HCT116 (cell line): Measurements from ENCODE around the gene NAA35. TPM values are rescaled to one million over a fixed set of nuclear protein-coding genes. Genes with fewer than 3 reads are reported as not detected.

Experiments used
- ATAC-seq: fragments of 200-7000 bp; cut with Tn5 transposase; 2 replicates; pipeline ENCODE4 v1.9.1; 2020; ENCODE audit warnings: mild to moderate bottlenecking, moderate library complexity
- BruUV-seq: library from RNA; stranded (reverse); fragments of 400-500 nt; replicated peaks from 2 replicates; lab custom pipeline; 2021; lab: Mats Ljungman, UMichigan
- CTCF ChIA-PET: fragments of 300-600 bp; sonication (Branson Sonifier 250); formaldehyde crosslinking; loops from one replicate; lab custom pipeline; 2021; ENCODE audit warnings: antibody characterized with exemption; lab: Charles Lee
- POLR2A ChIA-PET: fragments of 300-600, 350-600 bp; sonication (Branson Sonifier 250); formaldehyde crosslinking; loops from one replicate; lab custom pipeline; 2021; ENCODE audit warnings: antibody characterized with exemption; lab: Charles Lee
- RAD21 ChIA-PET, 2 experiments: fragments of 300-600 bp; sonication (Branson Sonifier 250); formaldehyde crosslinking; loops; one replicate each; lab custom pipeline; 2023; ENCODE audit warnings: low total read pairs in 2 of 2; ENCODE audit not compliant: uncharacterized antibody in 2 of 2, unreplicated experiment in 2 of 2, low non-redundant PET in 1 of 2; lab: Charles Lee
- DNase-seq: peaks from one replicate; pipeline ENCODE4 v3.0.0-alpha.2; 2010; ENCODE audit warnings: low read depth, low spot score
- H2AFZ ChIP-seq: fragments of 200-600 bp; shearing (Covaris generic), sonication (generic); 2 replicates; pipeline ENCODE4 v1.6.1; 2017; ENCODE audit warnings: low read depth, mixed run types, mixed read lengths, antibody characterized with exemption, low read length; ENCODE audit not compliant: poor library complexity, severe bottlenecking
- H3K27ac ChIP-seq: 2 replicates; pipeline ENCODE4 v1.5.1; 2012; ENCODE audit warnings: low read depth, low read length
- H3K27me3 ChIP-seq: fragments of 200-600 bp; sonication (generic); 2 replicates; pipeline ENCODE4 v1.6.1; 2016; ENCODE audit warnings: mixed run types, low read length, mixed read lengths; ENCODE audit not compliant: insufficient read depth
- H3K36me3 ChIP-seq, 2 experiments: fragments of 200-500 bp in 1 of 2; fragments of 200-600 bp in 1 of 2; sonication (Bioruptor generic) in 1 of 2; sonication (generic) in 1 of 2; 2 replicates each; pipeline versions ENCODE4 v1.5.1 to v1.6.1; 2014 to 2016; ENCODE audit warnings: low read length in 2 of 2, inconsistent platforms in 1 of 2, mixed read lengths in 1 of 2, mixed run types in 1 of 2; ENCODE audit not compliant: insufficient read depth in 2 of 2, control insufficient read depth in 1 of 2
- H3K4me1 ChIP-seq, 2 experiments: fragments of 200-600 bp in 1 of 2; sonication (generic) in 1 of 2; 2 replicates each; pipeline versions ENCODE4 v1.5.1 to v1.6.1; 2012 to 2017; ENCODE audit warnings: low read length in 2 of 2, inconsistent platforms in 1 of 2, mild to moderate bottlenecking in 1 of 2, mixed read lengths in 1 of 2, mixed run types in 1 of 2, moderate library complexity in 1 of 2; ENCODE audit not compliant: insufficient read depth in 2 of 2, control insufficient read depth in 1 of 2
- H3K4me2 ChIP-seq: fragments of 200-600 bp; sonication (generic); 2 replicates; pipeline ENCODE4 v1.6.1; 2017; ENCODE audit warnings: mixed run types, low read length, mixed read lengths
- H3K4me3 ChIP-seq, 2 experiments: fragments of 200-600 bp in 1 of 2; sonication (generic) in 1 of 2; replicated peaks in 1 of 2; 2 replicates each; pipeline ENCODE4 v1.5.1; 2011 to 2016; ENCODE audit warnings: low read length in 2 of 2, control low read depth in 1 of 2, low read depth in 1 of 2, mild to moderate bottlenecking in 1 of 2, mixed read lengths in 1 of 2, mixed run types in 1 of 2
- H3K79me2 ChIP-seq: fragments of 200-600 bp; sonication (generic); 2 replicates; pipeline ENCODE4 v1.6.1; 2017; ENCODE audit warnings: mild to moderate bottlenecking, mixed run types, low read length, moderate library complexity, mixed read lengths; ENCODE audit not compliant: insufficient read depth
- H3K9ac ChIP-seq: fragments of 200-600 bp; sonication (generic); 2 replicates; pipeline ENCODE4 v1.6.1; 2016; ENCODE audit warnings: low read length, mixed read lengths
- H3K9me2 ChIP-seq: fragments of 200-600 bp; sonication (generic), shearing (Covaris generic); 2 replicates; pipeline ENCODE4 v1.6.1; 2017; ENCODE audit warnings: mixed run types, mild to moderate bottlenecking, moderate library complexity; ENCODE audit not compliant: insufficient read depth
- H3K9me3 ChIP-seq, 2 experiments: fragments of 200-500 bp in 1 of 2; fragments of 200-600 bp in 1 of 2; sonication (Bioruptor generic) in 1 of 2; sonication (generic) in 1 of 2; 2 replicates each; pipeline ENCODE4 v1.6.1; 2014 to 2017; ENCODE audit warnings: low read length in 2 of 2, mixed read lengths in 2 of 2, inconsistent platforms in 1 of 2, low read depth in 1 of 2, mild to moderate bottlenecking in 1 of 2, mixed run types in 1 of 2, moderate library complexity in 1 of 2; ENCODE audit not compliant: control insufficient read depth in 1 of 2, insufficient read depth in 1 of 2
- H4K20me1 ChIP-seq: fragments of 200-600 bp; sonication (generic), shearing (Covaris generic); 2 replicates; pipeline ENCODE4 v1.6.1; 2017; ENCODE audit warnings: mixed run types, mild to moderate bottlenecking, moderate library complexity; ENCODE audit not compliant: insufficient read depth
- EGR1 ChIP-seq: IDR thresholded peaks from 2 replicates; pipeline ENCODE4 v1.6.1; 2012; ENCODE audit warnings: low read depth
- ELF1 ChIP-seq: IDR thresholded peaks from 2 replicates; pipeline ENCODE4 v1.6.1; 2012; ENCODE audit warnings: low read depth, borderline replicate concordance
- EZH2 ChIP-seq: fragments of 200-600 bp; sonication (generic); IDR thresholded peaks from 2 replicates; pipeline ENCODE4 v1.6.1; 2017; ENCODE audit warnings: antibody characterized with exemption, mixed run types
- EZH2phosphoT487 ChIP-seq: fragments of 200-600 bp; IDR thresholded peaks from 2 replicates; pipeline ENCODE4 v1.6.1; 2018; ENCODE audit warnings: antibody characterized with exemption, borderline replicate concordance
- POLR2A ChIP-seq: IDR thresholded peaks from 2 replicates; pipeline ENCODE4 v1.7.0; 2011; ENCODE audit warnings: borderline replicate concordance; ENCODE audit not compliant: insufficient read depth, insufficient read length; ENCODE audit errors: extremely low read depth
- RAD21 ChIP-seq: IDR thresholded peaks from 2 replicates; pipeline ENCODE4 v1.6.1; 2012; ENCODE audit warnings: low read depth, mild to moderate bottlenecking
- SIN3A ChIP-seq: IDR thresholded peaks from 2 replicates; pipeline ENCODE4 v1.6.1; 2012; ENCODE audit warnings: low read depth
- SP1 ChIP-seq: IDR thresholded peaks from 2 replicates; pipeline ENCODE4 v1.6.1; 2012; ENCODE audit warnings: low read depth
- SRF ChIP-seq: IDR thresholded peaks from 2 replicates; pipeline ENCODE4 v1.6.1; 2012; ENCODE audit warnings: low read depth
- TCF7L2 ChIP-seq: IDR thresholded peaks from 2 replicates; pipeline ENCODE4 v1.7.0; 2011; ENCODE audit warnings: borderline replicate concordance, inconsistent platforms; ENCODE audit not compliant: insufficient read depth, insufficient read length; ENCODE audit errors: extremely low read depth
- YY1 ChIP-seq: IDR thresholded peaks from 2 replicates; pipeline ENCODE4 v1.6.1; 2011; ENCODE audit warnings: low read length, low read depth, moderate library complexity, mild to moderate bottlenecking; ENCODE audit not compliant: insufficient replicate concordance; ENCODE audit errors: extremely low read depth
- ZFX ChIP-seq: fragments of 450-650 bp; IDR thresholded peaks from 2 replicates; pipeline ENCODE4 v1.6.1; 2017
- ZNF274 ChIP-seq: fragments of 200-500 bp; sonication (Bioruptor generic); IDR thresholded peaks from 2 replicates; pipeline ENCODE4 v1.6.1; 2014; ENCODE audit warnings: mild to moderate bottlenecking, low read depth, low read length, inconsistent platforms
- intact Hi-C: fragments of 100-400 bp; cut with micrococcal nuclease; formaldehyde crosslinking; loops from 2 replicates; pipeline ENCODE4 v1.10.0; 2022
- total RNA-seq: library from RNA; stranded (reverse); gene quantifications from one replicate; pipeline ENCODE4 v1.2.1, GENCODE V29; 2021; ENCODE audit not compliant: unreplicated experiment
- TF ChIP-seq, protein P1 (sequence below): IDR thresholded peaks from 2 replicates; pipeline ENCODE4 v1.6.1; 2012
- TF ChIP-seq, protein P2 (sequence below): IDR thresholded peaks from 2 replicates; pipeline ENCODE4 v1.6.1; 2011; ENCODE audit warnings: mild to moderate bottlenecking, low read length, moderate library complexity; ENCODE audit not compliant: insufficient replicate concordance; ENCODE audit errors: extremely low read depth
- TF ChIP-seq, protein P3 (sequence below): IDR thresholded peaks from 2 replicates; pipeline ENCODE4 v1.6.1; 2012

NAA35 gene
- total RNA-seq, 1 experiment from 2014 or later: 37.0 TPM

DNA sequence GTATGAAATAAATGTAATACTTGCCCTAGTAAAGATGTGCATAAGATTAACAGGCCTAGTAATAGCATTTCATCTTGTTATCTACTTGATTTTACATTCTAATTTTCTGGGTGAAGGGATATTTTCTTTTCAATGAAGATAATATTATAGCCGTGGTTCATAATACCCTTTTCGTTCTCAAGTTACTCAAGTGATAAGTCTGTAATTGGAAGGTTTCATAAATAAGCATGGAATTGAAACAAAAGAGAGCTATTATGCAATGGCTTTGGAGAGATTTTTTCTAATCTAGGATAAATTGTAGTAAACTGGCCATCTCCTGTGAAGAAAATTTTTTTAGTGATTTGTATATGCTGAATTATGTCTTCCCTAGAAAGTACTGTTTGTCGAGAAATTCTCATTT lies 19.0 kb downstream of the NAA35 start:
- H3K9ac ChIP-seq: no peak overlapping the region
- H3K79me2 ChIP-seq: peaks cover 59% of the 10 kb centered on the region
- no peaks in the 10 kb centered on the region for H3K27me3 ChIP-seq
- ChIA-PET CTCF (no interaction called here), RAD21 (no interaction called here), POLR2A (no interaction called here)
- H3K9me3 ChIP-seq: no peaks in the 10 kb centered on the region
- intact Hi-C loops: no loop called here
- ATAC-seq (no peak), DNase-seq (no peak)
- H3K36me3 ChIP-seq: peaks cover 0 to 7% of the 10 kb centered on the region in 2 experiments; a peak in 1 of 4 replicates
- no TSS peak for BruUV-seq
- H3K9me2 ChIP-seq: no peaks in the 10 kb centered on the region
- H3K4me3 ChIP-seq: no peak overlapping the region
- TF ChIP-seq, protein P1, sequence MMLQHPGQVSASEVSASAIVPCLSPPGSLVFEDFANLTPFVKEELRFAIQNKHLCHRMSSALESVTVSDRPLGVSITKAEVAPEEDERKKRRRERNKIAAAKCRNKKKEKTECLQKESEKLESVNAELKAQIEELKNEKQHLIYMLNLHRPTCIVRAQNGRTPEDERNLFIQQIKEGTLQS: no peak
- no peak for TF ChIP-seq EZH2
- no peak for TF ChIP-seq EZH2phosphoT487
- no peak for TF ChIP-seq SRF
- no peak for TF ChIP-seq SP1
- no peak for TF ChIP-seq POLR2A
- TF ChIP-seq, protein P2, sequence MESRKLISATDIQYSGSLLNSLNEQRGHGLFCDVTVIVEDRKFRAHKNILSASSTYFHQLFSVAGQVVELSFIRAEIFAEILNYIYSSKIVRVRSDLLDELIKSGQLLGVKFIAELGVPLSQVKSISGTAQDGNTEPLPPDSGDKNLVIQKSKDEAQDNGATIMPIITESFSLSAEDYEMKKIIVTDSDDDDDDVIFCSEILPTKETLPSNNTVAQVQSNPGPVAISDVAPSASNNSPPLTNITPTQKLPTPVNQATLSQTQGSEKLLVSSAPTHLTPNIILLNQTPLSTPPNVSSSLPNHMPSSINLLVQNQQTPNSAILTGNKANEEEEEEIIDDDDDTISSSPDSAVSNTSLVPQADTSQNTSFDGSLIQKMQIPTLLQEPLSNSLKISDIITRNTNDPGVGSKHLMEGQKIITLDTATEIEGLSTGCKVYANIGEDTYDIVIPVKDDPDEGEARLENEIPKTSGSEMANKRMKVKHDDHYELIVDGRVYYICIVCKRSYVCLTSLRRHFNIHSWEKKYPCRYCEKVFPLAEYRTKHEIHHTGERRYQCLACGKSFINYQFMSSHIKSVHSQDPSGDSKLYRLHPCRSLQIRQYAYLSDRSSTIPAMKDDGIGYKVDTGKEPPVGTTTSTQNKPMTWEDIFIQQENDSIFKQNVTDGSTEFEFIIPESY: no peak
- TF ChIP-seq TCF7L2: no peak
- no peak overlapping the region for H2AFZ ChIP-seq
- H3K27ac ChIP-seq: no peak overlapping the region
- H3K4me2 ChIP-seq: no peak overlapping the region
- no peaks in the 10 kb centered on the region for H3K4me1 ChIP-seq
- H4K20me1 ChIP-seq: no peaks in the 10 kb centered on the region; the same call in 1 of the 2 replicates

- ATAC-seq (no peak), DNase-seq (no peak)
- Histone ChIP-seq H3K4me2 (no peak overlapping the region), H3K4me1 (no peaks in the 10 kb centered on the region), H3K9me2 (no peaks in the 10 kb centered on the region), H4K20me1 (no peaks in the 10 kb centered on the region), H3K79me2 (peaks cover 54% of the 10 kb centered on the region), H3K27me3 (no peaks in the 10 kb centered on the region), H2AFZ (no peak overlapping the region), H3K4me3 (no peak overlapping the region), H3K9ac (no peak overlapping the region), H3K36me3 (peaks cover 0 to 12% of the 10 kb centered on the region in 2 experiments; a peak in 2 of 4 replicates), H3K9me3 (no peaks in the 10 kb centered on the region), H3K27ac (no peak overlapping the region)
- BruUV-seq: no TSS peak
- intact Hi-C loops: no loop called here
- ChIA-PET CTCF (interaction anchor here (0.5 kb wide), 1 partner anchor 8 kb away, joined by 3 read pairs; no protein-coding TSS in a partner anchor), POLR2A (no interaction called here), RAD21 (no interaction called here)
- no peak for TF ChIP-seq ELF1
- TF ChIP-seq SIN3A: no peak
- TF ChIP-seq RAD21: no peak
- TF ChIP-seq, protein P2: no peak
- TF ChIP-seq, protein P3, sequence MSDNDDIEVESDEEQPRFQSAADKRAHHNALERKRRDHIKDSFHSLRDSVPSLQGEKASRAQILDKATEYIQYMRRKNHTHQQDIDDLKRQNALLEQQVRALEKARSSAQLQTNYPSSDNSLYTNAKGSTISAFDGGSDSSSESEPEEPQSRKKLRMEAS: no peak
- no peak for TF ChIP-seq EGR1
- TF ChIP-seq ZNF274: no peak
- TF ChIP-seq EZH2: no peak
- no peak for TF ChIP-seq ZFX
- no peak for TF ChIP-seq SP1
- no peak for TF ChIP-seq TCF7L2
- TF ChIP-seq YY1: no peak
These were observed 19.7 kb downstream of the NAA35 start for GRCh38 chr9:85960688-85961093.
